Fibroblast of the aortic adventitia (primary cell): Measurements from ENCODE around the gene CTDSP1. TPM values are rescaled to one million over a fixed set of nuclear protein-coding genes. Genes with fewer than 3 reads are reported as not detected.

Experiments
- DNase-seq: peaks from one replicate; pipeline ENCODE4 v3.0.0-alpha.2; 2010; ENCODE audit warnings: low read depth
- H3K4me3 ChIP-seq: 2 replicates; pipeline ENCODE4 v1.5.1; 2011; ENCODE audit warnings: low read depth, mild to moderate bottlenecking, control low read depth, low read length, moderate library complexity
- CTCF ChIP-seq: IDR thresholded peaks from 2 replicates; pipeline ENCODE4 v1.5.1; 2011; ENCODE audit warnings: mild to moderate bottlenecking, low read length, control low read depth, inconsistent platforms; ENCODE audit not compliant: insufficient read depth
- total RNA-seq: library from RNA; depleted of rRNA; stranded (reverse); fragments of >200 nt; gene quantifications from 2 replicates; pipeline ENCODE4 v1.2.3, GENCODE V29; 2012; ENCODE audit warnings: low replicate concordance

The CTDSP1 gene
- total RNA-seq, 1 donor, result 70.4 TPM

- peak overlapping the region; percentile 82 for H3K4me3 ChIP-seq
- TF ChIP-seq CTCF, result peak; percentile 73
- peak; percentile 98 for DNase-seq
Measured at GRCh38 chr2:218395826-218396687, 3.6 kb upstream of the CTDSP1 start.

- peak overlapping the region; percentile 82 for H3K4me3 ChIP-seq
- peak; percentile 44 for DNase-seq
- TF ChIP-seq CTCF, result no peak
Measured at GRCh38 chr2:218396688-218397462, 2.8 kb upstream of the CTDSP1 start.

DNA sequence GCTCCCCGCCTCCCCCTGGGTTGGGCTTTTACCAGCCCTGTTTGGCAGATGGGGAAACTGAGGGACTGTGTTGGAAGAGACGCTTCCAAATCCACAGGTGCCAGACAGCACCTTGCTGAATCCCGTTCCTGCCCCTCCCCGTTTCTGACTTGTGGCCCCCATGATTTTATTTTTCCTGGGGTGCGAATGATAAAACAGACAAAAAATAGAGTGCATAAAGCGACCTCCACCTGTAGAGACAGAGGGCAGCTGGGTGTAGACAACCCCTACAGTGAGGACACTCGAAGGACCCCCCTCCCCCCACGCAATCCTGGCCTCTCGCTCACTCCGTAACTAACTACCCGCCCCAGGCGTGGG, 2.2 kb upstream of the CTDSP1 start:
- TF ChIP-seq CTCF, result no peak
- DNase-seq, result no peak
- peak overlapping the region; percentile 82 for H3K4me3 ChIP-seq

- DNase-seq, result peak; percentile 85
- H3K4me3 ChIP-seq, result peak overlapping the region; percentile 82
- TF ChIP-seq CTCF, result no peak
Measured at GRCh38 chr2:218397820-218398436, 1.7 kb upstream of the CTDSP1 start.

DNA sequence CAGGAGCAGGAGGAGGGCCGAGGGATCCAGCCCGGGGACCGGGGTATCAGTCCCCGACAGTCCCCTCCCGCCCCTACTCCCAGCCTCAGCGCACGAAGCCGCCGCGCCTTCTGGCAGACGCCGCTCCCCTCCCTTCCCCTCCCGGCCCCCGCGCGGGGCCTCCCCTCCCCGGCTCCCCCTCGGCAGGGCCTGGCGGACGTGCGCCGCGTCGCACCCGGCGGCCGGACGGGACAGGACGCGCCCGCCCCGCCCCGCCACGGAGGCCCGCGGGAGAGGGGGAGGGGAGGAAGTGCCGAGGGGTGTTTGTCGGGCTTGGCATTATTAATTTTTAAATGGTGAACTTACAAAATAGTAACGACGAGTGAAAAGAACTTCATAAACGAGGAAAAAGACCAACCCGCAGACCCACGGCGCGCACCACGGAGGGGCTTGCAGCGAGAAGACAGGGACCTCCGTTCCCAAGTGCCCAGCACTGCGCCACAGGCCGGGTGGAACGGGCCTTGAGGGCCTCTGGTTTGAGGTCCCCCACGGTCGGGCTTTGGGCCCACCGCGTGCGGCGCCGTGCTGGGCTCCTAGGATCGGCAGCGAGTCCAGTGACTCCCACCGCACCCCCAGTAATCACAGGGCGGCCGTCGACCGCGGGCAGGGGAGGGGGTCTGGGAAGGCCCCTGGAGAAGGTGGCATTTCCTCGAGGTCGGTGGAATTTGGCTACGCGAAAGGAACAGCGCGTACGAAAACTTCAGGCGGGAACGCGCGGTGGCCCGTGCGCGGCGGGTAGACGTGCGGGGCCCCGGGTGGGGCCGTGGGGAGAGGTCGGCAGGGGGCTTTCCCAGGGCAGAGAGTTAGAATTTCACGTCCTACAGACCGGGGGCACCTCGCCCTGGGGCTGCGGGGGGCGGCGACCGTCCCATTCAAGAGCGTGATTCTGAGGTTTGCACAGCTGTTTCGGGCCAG, 954 bp upstream of the CTDSP1 start:
- TF ChIP-seq CTCF, result no peak
- peak overlapping the region; percentile 82 for H3K4me3 ChIP-seq
- peak; percentile 59 for DNase-seq
